Lower lobe of right lung (tissue), 2 donors: ENCODE results near the gene OXA1L. TPM values are rescaled to one million over a fixed set of nuclear protein-coding genes. Genes with fewer than 3 reads are reported as not detected.

Experiments
- ATAC-seq, 2 donors: fragments of 200-7000 bp; cut with Tn5 transposase; one replicate each; pipeline ENCODE4 v1.9.1; 2020 to 2022; ENCODE audit warnings: mild to moderate bottlenecking in 2 of 2, moderate library complexity in 2 of 2
- DNase-seq: peaks from one replicate; pipeline ENCODE4 v3.0.0-alpha.2; 2020
- H3K27ac ChIP-seq: fragments of 200-600 bp; one replicate; pipeline ENCODE4 v1.8.0; 2022
- H3K27me3 ChIP-seq: fragments of 200-600 bp; one replicate; pipeline ENCODE4 v1.8.0; 2022; ENCODE audit warnings: low read depth
- H3K36me3 ChIP-seq: fragments of 200-600 bp; one replicate; pipeline ENCODE4 v1.8.0; 2022; ENCODE audit warnings: mild to moderate bottlenecking
- H3K4me1 ChIP-seq: fragments of 200-600 bp; one replicate; pipeline ENCODE4 v1.8.0; 2022
- H3K4me3 ChIP-seq: fragments of 200-600 bp; one replicate; pipeline ENCODE4 v1.8.0; 2022; ENCODE audit warnings: mild to moderate bottlenecking
- H3K9me3 ChIP-seq: fragments of 200-600 bp; one replicate; pipeline ENCODE4 v1.8.0; 2022
- CTCF ChIP-seq: fragments of 200-600 bp; IDR thresholded peaks from one replicate; pipeline ENCODE4 v1.8.0; 2022; ENCODE audit warnings: antibody characterized with exemption, mild to moderate bottlenecking
- intact Hi-C: fragments of 100-400 bp; cut with DNase I; formaldehyde crosslinking; loops from one replicate; pipeline ENCODE4 v1.11.0; 2022
- total RNA-seq: library from RNA; stranded (reverse); fragmentation: NEBNext Ultra II Directional; extraction: Animal tissue kit (Norgen Biotek cat#: 25700); gene quantifications from one replicate; pipeline ENCODE4 v1.2.1, GENCODE V29; 2021
- donor health status: DM: no; HTN: yes; CAD: no; lungs with severe emphysema.

The OXA1L gene
- total RNA-seq, 1 donor from 2014 or later: 115 TPM

- no peaks in the 10 kb centered on the region for H3K27me3 ChIP-seq
- no peak for TF ChIP-seq CTCF
- no peak overlapping the region for H3K4me3 ChIP-seq
- no peaks in the 10 kb centered on the region for H3K9me3 ChIP-seq
- H3K27ac ChIP-seq: no peak overlapping the region
- no peaks in the 10 kb centered on the region for H3K36me3 ChIP-seq
- ATAC-seq: no peak
- peaks cover 45% of the 10 kb centered on the region for H3K4me1 ChIP-seq
- DNase-seq: no peak
- intact Hi-C loops: no loop called here
These were observed 54.9 kb downstream of the OXA1L start for GRCh38 chr14:22821193-22822015.

DNA sequence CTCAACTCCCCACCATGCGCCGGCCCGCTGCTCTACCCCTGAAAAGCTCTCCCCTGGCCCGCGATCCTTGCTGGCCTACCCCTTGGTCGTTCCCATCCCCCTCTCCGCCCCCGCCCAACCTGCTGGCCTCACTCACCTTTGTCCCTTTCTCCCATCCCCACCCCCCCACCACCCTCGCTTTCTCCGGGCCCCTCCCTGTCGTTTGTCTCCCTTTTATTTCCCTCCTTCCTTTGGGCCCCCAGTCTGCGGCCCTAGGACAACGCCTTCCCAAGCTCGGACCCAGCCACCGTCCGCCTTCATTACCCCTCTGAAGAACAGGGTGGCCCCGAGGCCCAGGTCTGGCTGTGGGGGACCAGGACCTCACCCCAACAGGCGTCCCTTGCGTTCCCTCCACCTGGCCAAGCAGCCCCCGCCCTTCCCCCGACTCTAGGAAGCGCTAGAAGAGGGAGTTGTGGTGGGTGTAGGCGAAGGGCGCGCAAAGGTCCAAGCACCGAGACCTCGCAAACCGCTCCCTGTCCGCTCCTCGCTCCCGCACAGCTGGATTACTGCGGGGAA lies 55.6 kb downstream of the OXA1L start:
- H3K27ac ChIP-seq: peak overlapping the region; percentile 66
- intact Hi-C loops: no loop called here
- DNase-seq (no peak), ATAC-seq (peak in 1 of 2 donors; percentile 1)
- no peaks in the 10 kb centered on the region for H3K27me3 ChIP-seq
- H3K4me3 ChIP-seq: peak overlapping the region; percentile 52
- peaks cover 45% of the 10 kb centered on the region for H3K4me1 ChIP-seq
- no peaks in the 10 kb centered on the region for H3K9me3 ChIP-seq
- H3K36me3 ChIP-seq: no peaks in the 10 kb centered on the region
- no peak for TF ChIP-seq CTCF

Other genes starting within 250 kb of the OXA1L start
- 162 TPM for gene DAD1, start 177.5 kb upstream of the OXA1L start, total RNA-seq
- 28.5 TPM for gene ABHD4, start 168.4 kb upstream of the OXA1L start, total RNA-seq
- not detected for gene OR6J1, start 122.3 kb upstream of the OXA1L start, total RNA-seq
- gene SLC7A7, start 48.7 kb downstream of the OXA1L start, total RNA-seq: 157 TPM
- 65.2 TPM for gene MRPL52, start 63.2 kb downstream of the OXA1L start, total RNA-seq
- 124 TPM for gene MMP14, start 69.9 kb downstream of the OXA1L start, total RNA-seq
- gene LRP10, start 105.1 kb downstream of the OXA1L start, total RNA-seq: 134 TPM
- 0.83 TPM for gene REM2, start 116.5 kb downstream of the OXA1L start, total RNA-seq
- gene RBM23, start 152.5 kb downstream of the OXA1L start, total RNA-seq: 91.4 TPM
- 37.3 TPM for gene PRMT5, start 162.7 kb downstream of the OXA1L start, total RNA-seq
- 54.5 TPM for gene HAUS4, start 190.4 kb downstream of the OXA1L start, total RNA-seq
- gene AJUBA, start 215.9 kb downstream of the OXA1L start, total RNA-seq: 28.7 TPM
- gene C14orf93, start 243.5 kb downstream of the OXA1L start, total RNA-seq: 9.8 TPM